ENCODE data around the gene UCN2.
"Not testable (repeated sequence)": the region's sequence is repeated elsewhere in the genome, so short reads cannot be mapped to it uniquely, and the experiment has no call there.

UCN2 gene

GRCh38 chr3:48548729-48549705 is 14.6 kb downstream of the UCN2 start:
- in situ Hi-C loops (cut with MboI; ENCODE audit: low sequenced_read_pairs), result no loop called here
- H3K4me3 ChIP-seq, result no peak overlapping the region
- peak; percentile 74 to 92 for DNase-seq (ENCODE audit: low spot score in 2 of 2)
- H3K27me3 ChIP-seq (ENCODE audit: low read depth), result no peaks in the 10 kb centered on the region
- no peaks in the 10 kb centered on the region for H3K9me3 ChIP-seq
- H3K4me1 ChIP-seq, result no peaks in the 10 kb centered on the region
- no peaks in the 10 kb centered on the region for H3K36me3 ChIP-seq (replicated peaks)

- H3K27me3 ChIP-seq (ENCODE audit: low read depth), result no peaks in the 10 kb centered on the region
- DNase-seq (ENCODE audit: low spot score in 2 of 2), result no peak
- no peaks in the 10 kb centered on the region for H3K36me3 ChIP-seq (replicated peaks)
- in situ Hi-C loops (cut with MboI; ENCODE audit: low sequenced_read_pairs), result no loop called here
- H3K4me3 ChIP-seq, result no peak overlapping the region
- H3K9me3 ChIP-seq, result no peaks in the 10 kb centered on the region
- no peaks in the 10 kb centered on the region for H3K4me1 ChIP-seq
Measured at GRCh38 chr3:48548126-48548525, 15.5 kb downstream of the UCN2 start.

- no peaks in the 10 kb centered on the region for H3K36me3 ChIP-seq (replicated peaks)
Measured at GRCh38 chr3:48546203-48546829, 17.3 kb downstream of the UCN2 start.

GRCh38 chr3:48544141-48544540 is 19.4 kb downstream of the UCN2 start:
- Histone ChIP-seq H3K4me1 (no peaks in the 10 kb centered on the region), H3K9me3 (no peaks in the 10 kb centered on the region), H3K27me3 (ENCODE audit: low read depth) (no peaks in the 10 kb centered on the region), H3K36me3 (replicated peaks) (no peaks in the 10 kb centered on the region), H3K4me3 (no peak overlapping the region)
- no peak for DNase-seq (ENCODE audit: low spot score in 2 of 2)
- in situ Hi-C loops (cut with MboI; ENCODE audit: low sequenced_read_pairs), result no loop called here

More at GRCh38 chr3:48546203-48546829, 17.3 kb downstream of the UCN2 start:
- in situ Hi-C loops (cut with MboI; ENCODE audit: low sequenced_read_pairs), result no loop called here
- DNase-seq (ENCODE audit: low spot score in 2 of 2), result no peak
- H3K4me1 ChIP-seq, result no peaks in the 10 kb centered on the region
- no peak overlapping the region for H3K4me3 ChIP-seq
- no peaks in the 10 kb centered on the region for H3K27me3 ChIP-seq (ENCODE audit: low read depth)
- H3K9me3 ChIP-seq, result no peaks in the 10 kb centered on the region

GRCh38 chr3:48543271-48543866 is 20.2 kb downstream of the UCN2 start:
- no peak for DNase-seq (ENCODE audit: low spot score in 2 of 2)
- in situ Hi-C loops (cut with MboI; ENCODE audit: low sequenced_read_pairs), result no loop called here
- no peak overlapping the region for H3K4me3 ChIP-seq
- no peaks in the 10 kb centered on the region for H3K36me3 ChIP-seq (replicated peaks)
- H3K4me1 ChIP-seq, result no peaks in the 10 kb centered on the region
- H3K27me3 ChIP-seq (ENCODE audit: low read depth), result no peaks in the 10 kb centered on the region
- no peaks in the 10 kb centered on the region for H3K9me3 ChIP-seq

GRCh38 chr3:48538451-48538850 is 25.1 kb downstream of the UCN2 start:
- H3K9me3 ChIP-seq, result no peaks in the 10 kb centered on the region
- no peaks in the 10 kb centered on the region for H3K27me3 ChIP-seq (ENCODE audit: low read depth)
- no peaks in the 10 kb centered on the region for H3K36me3 ChIP-seq (replicated peaks)
- no peak overlapping the region for H3K4me3 ChIP-seq
- DNase-seq (ENCODE audit: low spot score in 2 of 2), result no peak
- in situ Hi-C loops (cut with MboI; ENCODE audit: low sequenced_read_pairs), result no loop called here
- no peaks in the 10 kb centered on the region for H3K4me1 ChIP-seq

- H3K4me3 ChIP-seq, result no peak overlapping the region
- no peaks in the 10 kb centered on the region for H3K36me3 ChIP-seq (replicated peaks)
- H3K27me3 ChIP-seq (ENCODE audit: low read depth), result no peaks in the 10 kb centered on the region
- in situ Hi-C loops (cut with MboI; ENCODE audit: low sequenced_read_pairs), result no loop called here
- H3K9me3 ChIP-seq, result no peaks in the 10 kb centered on the region
- DNase-seq (ENCODE audit: low spot score in 2 of 2), result no peak
- H3K4me1 ChIP-seq, result peaks cover 4% of the 10 kb centered on the region
Measured at GRCh38 chr3:48536785-48537184, 26.8 kb downstream of the UCN2 start.

GRCh38 chr3:48536116-48536515 is 27.5 kb downstream of the UCN2 start:
- Histone ChIP-seq H3K36me3 (replicated peaks) (no peaks in the 10 kb centered on the region), H3K9me3 (no peaks in the 10 kb centered on the region), H3K4me1 (peaks cover 4% of the 10 kb centered on the region), H3K4me3 (no peak overlapping the region), H3K27me3 (ENCODE audit: low read depth) (no peaks in the 10 kb centered on the region)
- DNase-seq (ENCODE audit: low spot score in 2 of 2), result no peak
- in situ Hi-C loops (cut with MboI; ENCODE audit: low sequenced_read_pairs), result no loop called here

- H3K27me3 ChIP-seq (ENCODE audit: low read depth), result no peaks in the 10 kb centered on the region
- no peaks in the 10 kb centered on the region for H3K9me3 ChIP-seq
- H3K36me3 ChIP-seq (replicated peaks), result no peaks in the 10 kb centered on the region
- H3K4me3 ChIP-seq, result no peak overlapping the region
- H3K4me1 ChIP-seq, result peaks cover 4% of the 10 kb centered on the region
- no peak for DNase-seq (ENCODE audit: low spot score in 2 of 2)
- in situ Hi-C loops (cut with MboI; ENCODE audit: low sequenced_read_pairs), result no loop called here
Measured at GRCh38 chr3:48535578-48535977, 28.0 kb downstream of the UCN2 start.

GRCh38 chr3:48532977-48533337 is 30.6 kb downstream of the UCN2 start:
- no peaks in the 10 kb centered on the region for H3K9me3 ChIP-seq
- in situ Hi-C loops (cut with MboI; ENCODE audit: low sequenced_read_pairs), result no loop called here
- peaks cover 4% of the 10 kb centered on the region for H3K4me1 ChIP-seq
- H3K4me3 ChIP-seq, result no peak overlapping the region
- no peaks in the 10 kb centered on the region for H3K36me3 ChIP-seq (replicated peaks)
- DNase-seq (ENCODE audit: low spot score in 2 of 2), result peak in 1 of 2 experiments; percentile 11
- no peaks in the 10 kb centered on the region for H3K27me3 ChIP-seq (ENCODE audit: low read depth)

- DNase-seq (ENCODE audit: low spot score in 2 of 2), result no peak
- no peaks in the 10 kb centered on the region for H3K36me3 ChIP-seq (replicated peaks)
- in situ Hi-C loops (cut with MboI; ENCODE audit: low sequenced_read_pairs), result no loop called here
- no peaks in the 10 kb centered on the region for H3K27me3 ChIP-seq (ENCODE audit: low read depth)
- H3K9me3 ChIP-seq, result no peaks in the 10 kb centered on the region
- peaks cover 4% of the 10 kb centered on the region for H3K4me1 ChIP-seq
- H3K4me3 ChIP-seq, result no peak overlapping the region
Measured at GRCh38 chr3:48532271-48532976, 31.2 kb downstream of the UCN2 start.

GRCh38 chr3:48530701-48531100 is 32.9 kb downstream of the UCN2 start:
- not testable (repeated sequence) for H3K27me3 ChIP-seq (ENCODE audit: low read depth)

GRCh38 chr3:48528754-48529153 is 34.8 kb downstream of the UCN2 start:
- Histone ChIP-seq H3K4me3 (no peak overlapping the region), H3K36me3 (replicated peaks) (no peaks in the 10 kb centered on the region), H3K27me3 (ENCODE audit: low read depth) (no peaks in the 10 kb centered on the region), H3K4me1 (peaks cover 4% of the 10 kb centered on the region), H3K9me3 (no peaks in the 10 kb centered on the region)
- no peak for DNase-seq (ENCODE audit: low spot score in 2 of 2)
- in situ Hi-C loops (cut with MboI; ENCODE audit: low sequenced_read_pairs), result no loop called here

More at GRCh38 chr3:48530701-48531100, 32.9 kb downstream of the UCN2 start:
- DNase-seq (ENCODE audit: low spot score in 2 of 2); H3K4me1 ChIP-seq; H3K36me3 ChIP-seq (replicated peaks); H3K4me3 ChIP-seq; H3K9me3 ChIP-seq; in situ Hi-C loops (cut with MboI; ENCODE audit: low sequenced_read_pairs): not testable (repeated sequence)
